Activated CD4-positive, alpha-beta T cell treated with anti-CD3 and anti-CD28 coated beads, Interleukin-2, amount 10 ng/mL, durations not matched to agents 24 days and 14 days (primary cell): ENCODE data around the gene GH2. TPM values are rescaled to one million over a fixed set of nuclear protein-coding genes. Genes with fewer than 3 reads are reported as not detected.
"Not testable (repeated sequence)": the region's sequence is repeated elsewhere in the genome, so short reads cannot be mapped to it uniquely, and the experiment has no call there.

ENCODE experiments used
- DNase-seq: peaks from one replicate; pipeline ENCODE4 v3.0.0; 2022
- H3K27ac Mint-ChIP-seq: one replicate; pipeline ENCODE4 v1.8.0; 2022; ENCODE audit warnings: mild to moderate bottlenecking, mixed read lengths
- H3K27me3 Mint-ChIP-seq: one replicate; pipeline ENCODE4 v1.8.0; 2022; ENCODE audit warnings: mixed read lengths
- H3K36me3 Mint-ChIP-seq: one replicate; pipeline ENCODE4 v1.8.0; 2022; ENCODE audit warnings: low read depth, mild to moderate bottlenecking, mixed read lengths
- H3K4me1 Mint-ChIP-seq: one replicate; pipeline ENCODE4 v1.8.0; 2021; ENCODE audit warnings: mixed read lengths
- H3K4me3 Mint-ChIP-seq: one replicate; pipeline ENCODE4 v1.8.0; 2022; ENCODE audit warnings: mild to moderate bottlenecking, moderate library complexity, mixed read lengths
- H3K9me3 Mint-ChIP-seq: one replicate; pipeline ENCODE4 v1.8.0; 2021; ENCODE audit warnings: mixed read lengths
- intact Hi-C: fragments of 100-400 bp; cut with micrococcal nuclease; formaldehyde crosslinking; loops from one replicate; pipeline ENCODE4 v1.15.1; 2023
- total RNA-seq: library from RNA; stranded (reverse); gene quantifications from 2 replicates; pipeline ENCODE4 v1.2.3, GENCODE V29; 2022

Gene GH2
- total RNA-seq, 1 donor from 2014 or later: not detected

GRCh38 chr17:63848834-63849689 is 32.7 kb downstream of the GH2 start:
- peaks cover 12% of the 10 kb centered on the region for H3K27me3 Mint-ChIP-seq
- intact Hi-C loops: no loop called here
- peaks cover 11% of the 10 kb centered on the region for H3K9me3 Mint-ChIP-seq
- peak overlapping the region; percentile 91 for H3K4me3 Mint-ChIP-seq
- H3K4me1 Mint-ChIP-seq: peaks cover 22% of the 10 kb centered on the region
- H3K36me3 Mint-ChIP-seq: peaks cover 7% of the 10 kb centered on the region
- peak; percentile 99 for DNase-seq
- peak overlapping the region; percentile 99 for H3K27ac Mint-ChIP-seq

- H3K9me3 Mint-ChIP-seq: peaks cover 11% of the 10 kb centered on the region
- peak overlapping the region; percentile 91 for H3K4me3 Mint-ChIP-seq
- H3K27ac Mint-ChIP-seq: peak overlapping the region; percentile 75
- DNase-seq: no peak
- intact Hi-C loops: no loop called here
- H3K4me1 Mint-ChIP-seq: peaks cover 28% of the 10 kb centered on the region
- H3K27me3 Mint-ChIP-seq: peaks cover 8% of the 10 kb centered on the region
- H3K36me3 Mint-ChIP-seq: peaks cover 7% of the 10 kb centered on the region
Measured at GRCh38 chr17:63847525-63848249, 34.1 kb downstream of the GH2 start.

GRCh38 chr17:63845509-63845908 is 36.2 kb downstream of the GH2 start:
- peaks cover 38% of the 10 kb centered on the region for H3K4me1 Mint-ChIP-seq
- H3K36me3 Mint-ChIP-seq: peaks cover 10% of the 10 kb centered on the region
- no peak overlapping the region for H3K4me3 Mint-ChIP-seq
- H3K9me3 Mint-ChIP-seq: peaks cover 11% of the 10 kb centered on the region
- H3K27ac Mint-ChIP-seq: no peak overlapping the region
- H3K27me3 Mint-ChIP-seq: peaks cover 2% of the 10 kb centered on the region
- no peak for DNase-seq
- intact Hi-C loops: no loop called here

GRCh38 chr17:63843910-63844677 is 37.6 kb downstream of the GH2 start:
- H3K27me3 Mint-ChIP-seq: no peaks in the 10 kb centered on the region
- intact Hi-C loops: loop anchor here (1.0 to 5.0 kb wide), 7 partner anchors 17 to 661 kb away; partner anchors contain the start of genes DCAF7, ERN1, FTSJ3 and PSMC5
- peak overlapping the region; percentile 98 for H3K4me3 Mint-ChIP-seq
- H3K4me1 Mint-ChIP-seq: peaks cover 37% of the 10 kb centered on the region
- no peak for DNase-seq
- H3K27ac Mint-ChIP-seq: peak overlapping the region; percentile 93
- peaks cover 12% of the 10 kb centered on the region for H3K36me3 Mint-ChIP-seq
- peaks cover 10% of the 10 kb centered on the region for H3K9me3 Mint-ChIP-seq

GRCh38 chr17:63843387-63843888 is 38.3 kb downstream of the GH2 start:
- Mint-ChIP-seq H3K4me1 (peaks cover 33% of the 10 kb centered on the region), H3K27ac (peak overlapping the region; percentile 93), H3K4me3 (peak overlapping the region; percentile 98), H3K36me3 (peaks cover 10% of the 10 kb centered on the region)
- H3K9me3 Mint-ChIP-seq, H3K27me3 Mint-ChIP-seq: not testable (repeated sequence)
- DNase-seq: peak; percentile 78
- intact Hi-C loops: loop anchor here (1.0 to 5.0 kb wide), 7 partner anchors 16 to 662 kb away; partner anchors contain the start of genes DCAF7, ERN1, FTSJ3 and PSMC5

- H3K27ac Mint-ChIP-seq: peak within 1 kb of the TSS; percentile 93
- H3K27me3 Mint-ChIP-seq: no peaks in the 10 kb centered on the region
- peaks cover 27% of the 10 kb centered on the region for H3K4me1 Mint-ChIP-seq
- peaks cover 6% of the 10 kb centered on the region for H3K36me3 Mint-ChIP-seq
- H3K4me3 Mint-ChIP-seq: peak within 1 kb of the TSS; percentile 98
- peaks cover 2% of the 10 kb centered on the region for H3K9me3 Mint-ChIP-seq
- peak; percentile 99 for DNase-seq
- intact Hi-C loops: loop anchor here (1.0 to 5.0 kb wide), 8 partner anchors 15 to 663 kb away; partner anchors contain the start of genes CCDC47, DCAF7, ERN1 and FTSJ3
Measured at GRCh38 chr17:63842540-63843386, 39.0 kb downstream of the GH2 start, which contains the start of gene SMARCD2. Gene SMARCD2 (minus strand): TSS chr17:63842685. CDS start chr17:63842674, 11 bp downstream.

- no peak for DNase-seq
- Mint-ChIP-seq H3K27ac (peak overlapping the region; percentile 93), H3K27me3 (no peaks in the 10 kb centered on the region), H3K36me3 (peaks cover 6% of the 10 kb centered on the region), H3K4me3 (peak overlapping the region; percentile 98), H3K9me3 (no peaks in the 10 kb centered on the region), H3K4me1 (peaks cover 26% of the 10 kb centered on the region)
- intact Hi-C loops: loop anchor here (1.0 to 5.0 kb wide), 5 partner anchors 69 to 305 kb away; partner anchors contain the start of genes CCDC47, DCAF7 and ERN1
Measured at GRCh38 chr17:63842173-63842539, 39.6 kb downstream of the GH2 start.

GRCh38 chr17:63841350-63842172 is 40.2 kb downstream of the GH2 start:
- Mint-ChIP-seq H3K4me3 (peak overlapping the region; percentile 98), H3K27me3 (no peaks in the 10 kb centered on the region), H3K27ac (peak overlapping the region; percentile 93), H3K4me1 (peaks cover 26% of the 10 kb centered on the region), H3K9me3 (no peaks in the 10 kb centered on the region), H3K36me3 (peaks cover 8% of the 10 kb centered on the region)
- intact Hi-C loops: loop anchor here (1.0 to 5.0 kb wide), 5 partner anchors 68 to 306 kb away; partner anchors contain the start of genes CCDC47, DCAF7 and ERN1
- peak; percentile 74 for DNase-seq

GRCh38 chr17:63840591-63841349 is 41.0 kb downstream of the GH2 start:
- H3K9me3 Mint-ChIP-seq: no peaks in the 10 kb centered on the region
- no peaks in the 10 kb centered on the region for H3K27me3 Mint-ChIP-seq
- peak overlapping the region; percentile 93 for H3K27ac Mint-ChIP-seq
- H3K36me3 Mint-ChIP-seq: peaks cover 13% of the 10 kb centered on the region
- H3K4me3 Mint-ChIP-seq: peak overlapping the region; percentile 98
- H3K4me1 Mint-ChIP-seq: peaks cover 26% of the 10 kb centered on the region
- DNase-seq: no peak
- intact Hi-C loops: loop anchor here (5.0 kb wide), 2 partner anchors 288 to 307 kb away; partner anchors contain the start of gene DCAF7

- Mint-ChIP-seq H3K36me3 (peaks cover 27% of the 10 kb centered on the region), H3K4me3 (peak overlapping the region; percentile 55), H3K27ac (no peak overlapping the region), H3K4me1 (peaks cover 29% of the 10 kb centered on the region), H3K27me3 (no peaks in the 10 kb centered on the region), H3K9me3 (no peaks in the 10 kb centered on the region)
- no peak for DNase-seq
- intact Hi-C loops: no loop called here
Measured at GRCh38 chr17:63838631-63839171, 43.0 kb downstream of the GH2 start.

GRCh38 chr17:63837962-63838600 is 43.7 kb downstream of the GH2 start:
- H3K4me3 Mint-ChIP-seq: no peak overlapping the region

More at GRCh38 chr17:63837962-63838600, 43.7 kb downstream of the GH2 start:
- H3K36me3 Mint-ChIP-seq: peaks cover 33% of the 10 kb centered on the region
- H3K4me1 Mint-ChIP-seq: peaks cover 26% of the 10 kb centered on the region
- H3K9me3 Mint-ChIP-seq: no peaks in the 10 kb centered on the region
- no peak for DNase-seq
- no peak overlapping the region for H3K27ac Mint-ChIP-seq
- H3K27me3 Mint-ChIP-seq: no peaks in the 10 kb centered on the region
- intact Hi-C loops: no loop called here
